ENCODE data around the gene PLCB4.

GRCh38 chr20:9061434-9061833, 7.5 kb upstream of the PLCB4 start:
- TF ChIP-seq CTCF (conservative IDR thresholded peaks at IDR 0.05; ENCODE audit: low read length): no peak
- no peak for TF ChIP-seq EZH2phosphoT487 (IDR thresholded peaks at IDR 0.05; ENCODE audit: borderline replicate concordance)
